HepG2 (cell line): ENCODE measurements around the gene ADAMTS15.

Experiments used
- CTCF ChIP-seq: sonication (generic); formaldehyde crosslinking; IDR thresholded peaks from 2 replicates; pipeline ENCODE4 v1.5.0; 2020; ENCODE audit warnings: mild to moderate bottlenecking, missing genetic modification reagents, moderate library complexity
- EZH2 ChIP-seq: conservative IDR thresholded peaks from 2 replicates; pipeline ENCODE4 v1.6.1; 2012; ENCODE audit warnings: mild to moderate bottlenecking, low read depth, low read length, moderate library complexity
- FOXA3 ChIP-seq: IDR thresholded peaks from 2 replicates; pipeline ENCODE4 v1.6.1; 2016; ENCODE audit warnings: missing genetic modification reagents, missing compliant biosample characterization
- HNRNPH1 ChIP-seq: fragments of 200-400 bp; formaldehyde crosslinking; optimal IDR thresholded peaks from 2 replicates; pipeline ENCODE3; 2017; ENCODE audit warnings: mild to moderate bottlenecking, low read depth, low read length
- MXD4 ChIP-seq: IDR thresholded peaks from 2 replicates; pipeline ENCODE4 v1.6.1; 2016; ENCODE audit warnings: mild to moderate bottlenecking, missing biosample characterization, missing genetic modification reagents
- NRL ChIP-seq: sonication (generic); formaldehyde crosslinking; IDR thresholded peaks from 2 replicates; pipeline ENCODE4 v1.5.0; 2020; ENCODE audit warnings: missing genetic modification reagents, mild to moderate bottlenecking, moderate library complexity, borderline replicate concordance
- ONECUT2 ChIP-seq: sonication (generic); formaldehyde crosslinking; IDR thresholded peaks from 2 replicates; pipeline ENCODE4 v1.4.0; 2020; ENCODE audit warnings: missing genetic modification reagents
- REST ChIP-seq, 2 experiments: IDR thresholded peaks; 2 replicates each; pipeline ENCODE4 v1.6.1; 2011 to 2012; ENCODE audit warnings: low read length in 2 of 2, borderline replicate concordance in 1 of 2, low read depth in 1 of 2, mild to moderate bottlenecking in 1 of 2, moderate library complexity in 1 of 2
- YY1 ChIP-seq: IDR thresholded peaks from 2 replicates; pipeline ENCODE4 v1.6.1; 2011; ENCODE audit warnings: low read length, low read depth, moderate library complexity, mild to moderate bottlenecking; ENCODE audit not compliant: insufficient read depth, insufficient replicate concordance
- TF ChIP-seq, protein P1 (sequence below): sonication (generic); formaldehyde crosslinking; IDR thresholded peaks from 2 replicates; pipeline ENCODE4 v1.8.1; 2023; ENCODE audit warnings: mild to moderate bottlenecking, moderate library complexity, missing genetic modification reagents

- TF ChIP-seq HNRNPH1 (no peak), CTCF (CRISPR knock-in tag) (no peak), EZH2 (no peak), REST (IDR thresholded peaks at IDR 0.05; ENCODE audit: borderline replicate concordance in 1 of 2, low read depth in 1 of 2, low read length in 2 of 2) (no peak), FOXA3 (CRISPR knock-in tag) (no peak), MXD4 (CRISPR knock-in tag) (no peak), YY1 (no peak), ONECUT2 (CRISPR knock-in tag) (no peak), NRL (CRISPR knock-in tag) (no peak)
- TF ChIP-seq, protein P1, sequence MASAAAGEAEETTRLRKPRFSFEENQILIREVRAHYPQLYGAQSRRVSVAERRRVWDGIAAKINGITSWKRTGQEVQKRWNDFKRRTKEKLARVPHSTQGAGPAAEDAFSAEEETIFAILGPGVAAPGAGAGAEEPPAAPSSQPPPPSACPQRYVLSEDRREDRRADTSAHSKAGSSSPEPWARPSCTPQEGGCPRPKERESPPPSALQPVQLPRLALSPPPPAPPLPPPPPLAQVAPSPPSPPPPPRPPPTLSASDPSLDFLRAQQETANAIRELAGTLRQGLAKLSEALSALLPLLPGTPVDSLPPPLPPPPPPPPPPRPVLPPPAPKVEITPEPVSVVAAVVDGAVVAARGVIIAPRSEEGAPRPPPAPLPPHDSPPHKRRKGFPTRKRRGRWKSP (CRISPR knock-in tag): no peak
Measured at GRCh38 chr11:130418210-130418609, 30.2 kb upstream of the ADAMTS15 start.
